NCI-H226 (cell line): Measurements from ENCODE around the gene SEMA6B.

Source experiments
- DNase-seq: peaks from one replicate; pipeline ENCODE4 v3.0.0-alpha.2; 2015

The SEMA6B gene

DNA sequence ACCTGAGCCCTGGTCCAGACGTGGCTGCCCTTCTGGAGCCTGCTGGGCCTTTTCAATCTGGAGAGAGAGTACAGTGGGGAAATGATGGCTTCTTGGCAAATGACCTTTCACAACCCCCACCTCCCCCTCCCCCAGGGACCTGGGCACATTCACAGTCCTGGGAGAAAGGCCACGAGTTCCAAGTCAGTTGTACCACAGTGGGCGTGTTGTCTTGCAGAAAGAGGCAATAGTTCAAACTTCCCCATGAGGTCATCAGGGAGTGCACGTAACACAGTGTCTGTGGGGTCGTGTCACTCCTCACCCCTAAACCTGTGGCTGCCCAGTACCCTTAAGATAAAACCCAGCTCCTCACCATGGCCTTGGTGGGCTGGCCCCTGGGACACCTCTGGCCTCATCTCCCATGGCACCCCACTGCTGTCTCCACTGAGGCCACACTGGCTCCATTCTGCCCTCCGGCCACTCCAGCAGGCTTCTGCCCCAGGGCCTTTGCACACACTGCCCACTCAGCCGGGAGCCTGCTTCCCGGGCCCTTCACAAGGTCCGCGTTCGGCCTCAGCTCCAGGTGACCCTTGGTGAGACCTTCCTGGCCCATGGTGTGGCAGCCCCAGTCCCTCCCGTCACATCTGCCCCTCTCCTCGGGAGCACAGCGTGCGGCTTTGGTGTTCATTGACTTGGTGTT, 54.5 kb downstream of the SEMA6B start:
- no peak for DNase-seq

DNA sequence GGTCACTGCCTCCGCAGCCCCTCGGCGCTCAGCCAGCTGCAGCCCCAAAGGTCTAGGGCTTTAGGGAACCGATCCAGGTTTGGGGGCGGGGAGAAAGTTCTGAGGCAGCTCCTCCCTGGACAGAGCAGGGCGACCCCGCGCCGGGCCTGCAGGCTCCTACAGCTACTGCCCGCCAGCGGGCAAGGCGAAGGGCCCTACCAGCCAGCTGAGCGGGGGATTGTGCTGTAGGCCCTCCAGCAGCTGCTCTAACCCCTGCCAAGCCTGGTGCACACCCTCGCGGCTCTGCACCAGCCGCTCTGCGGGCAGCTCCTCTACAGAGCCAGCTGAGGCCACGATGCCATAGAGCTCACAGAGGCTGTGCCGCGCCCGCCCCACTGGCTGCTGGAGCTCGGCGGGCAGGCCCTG, 55.2 kb downstream of the SEMA6B start:
- no peak for DNase-seq

DNA sequence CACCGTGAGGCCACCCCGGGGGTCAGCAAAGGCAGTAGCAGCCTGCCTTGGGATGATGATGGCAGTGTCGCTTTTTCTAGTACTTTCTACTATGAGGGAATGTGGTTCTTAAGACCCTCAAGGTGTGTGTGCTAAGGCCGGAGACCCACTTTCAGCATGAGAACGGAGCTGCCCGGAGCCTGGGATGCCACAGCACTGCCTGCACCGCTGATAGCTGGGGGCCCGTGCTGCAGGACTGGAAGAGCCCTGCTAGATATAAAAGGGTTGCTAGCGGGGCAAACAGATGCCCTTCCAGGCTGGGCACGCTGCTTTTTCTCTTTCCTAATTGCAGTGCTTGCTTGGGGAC, 55.7 kb downstream of the SEMA6B start:
- no peak for DNase-seq

DNA sequence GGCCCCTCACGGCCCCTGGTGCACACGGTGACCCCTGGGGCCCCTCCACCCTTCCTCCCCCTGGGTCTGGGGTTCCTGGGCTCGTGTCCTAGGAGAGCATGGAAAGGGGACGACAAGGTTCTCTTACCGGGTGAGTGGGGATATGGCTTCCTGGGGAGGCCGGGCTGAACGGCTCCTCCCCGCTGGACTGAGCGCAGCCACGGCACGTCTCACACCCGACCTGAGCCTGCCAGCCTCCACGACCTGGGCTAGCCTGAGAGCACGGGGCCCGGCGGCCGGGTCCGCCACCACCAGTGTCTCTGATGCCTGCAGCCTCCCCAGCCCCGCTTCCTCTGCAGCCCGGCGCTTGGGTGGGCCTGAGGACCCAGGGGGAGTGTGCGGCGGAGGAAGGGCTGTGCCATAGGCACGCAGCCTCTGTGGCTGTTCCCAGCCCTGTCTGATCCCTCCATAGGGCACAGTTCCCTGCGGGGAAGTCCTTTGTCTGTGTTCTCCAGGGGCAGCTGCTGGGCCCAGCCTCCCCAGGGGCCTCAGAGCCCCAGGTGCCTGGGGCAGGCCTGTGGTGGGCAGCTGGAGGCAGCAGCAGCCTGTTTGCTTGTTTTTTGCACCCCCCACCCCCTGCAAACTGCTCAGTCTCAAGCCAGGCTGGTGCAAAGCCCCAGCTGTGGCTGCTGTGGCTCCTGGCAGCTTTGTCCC, 56.2 kb downstream of the SEMA6B start:
- no peak for DNase-seq

DNA sequence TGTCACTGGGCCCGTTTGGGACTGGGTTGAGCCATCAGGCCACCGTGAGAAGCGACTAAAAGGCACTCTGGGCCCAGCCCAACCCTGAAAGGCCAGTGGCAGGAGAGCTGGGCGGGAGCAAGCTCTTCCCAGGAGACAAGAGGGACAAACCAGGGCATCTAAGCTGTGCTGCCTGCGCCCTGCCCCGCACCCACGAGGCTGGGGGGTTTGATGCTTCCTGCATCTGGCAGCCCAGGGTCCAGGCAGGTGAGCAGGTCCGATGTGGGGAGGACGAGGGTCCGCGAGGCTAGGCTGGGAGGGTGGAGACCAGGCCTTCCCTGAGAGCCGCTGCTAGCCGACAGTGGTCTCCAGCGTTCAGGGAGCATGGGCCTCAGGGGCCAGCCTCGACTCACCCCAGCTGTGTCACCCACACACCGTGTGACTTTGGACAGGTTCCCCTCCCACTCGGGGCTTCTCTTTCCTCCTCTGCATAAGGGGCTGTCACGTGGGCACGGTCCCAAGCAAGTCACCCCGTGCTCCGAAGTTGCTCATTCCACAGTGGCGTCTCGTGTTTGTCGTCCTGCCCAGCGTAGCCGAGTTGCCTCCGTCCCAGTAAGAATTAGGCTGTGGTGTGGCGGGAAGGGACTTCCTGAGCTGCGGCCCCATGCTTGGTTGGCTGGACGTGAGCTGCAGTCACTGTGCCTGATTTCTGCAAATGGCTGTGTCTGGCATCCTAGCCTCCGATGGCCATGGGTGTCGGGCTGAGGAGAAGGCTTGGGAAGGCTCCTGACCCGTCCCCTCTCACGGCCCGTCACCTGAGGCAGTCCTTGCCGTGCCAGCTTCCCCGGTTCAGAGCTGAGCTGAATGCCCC, 57.0 kb downstream of the SEMA6B start:
- DNase-seq: no peak

DNA sequence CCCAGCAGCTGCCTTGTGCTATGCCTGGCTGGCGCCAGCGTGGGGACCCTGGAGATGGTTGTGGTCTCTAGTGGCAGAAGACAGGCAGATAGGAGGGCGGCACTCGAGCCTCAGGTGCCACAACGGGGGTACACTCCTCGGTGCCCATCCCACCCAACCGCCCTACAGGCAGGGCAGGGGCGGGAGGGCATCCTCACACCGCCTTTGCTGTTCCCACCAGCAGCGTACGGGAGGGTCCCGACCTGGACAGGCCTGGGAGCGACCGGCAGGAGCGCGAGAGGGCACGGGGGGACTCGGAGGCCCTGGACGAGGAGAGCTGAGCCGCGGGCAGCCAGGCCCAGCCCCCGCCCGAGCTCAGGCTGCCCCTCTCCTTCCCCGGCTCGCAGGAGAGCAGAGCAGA, 57.8 kb downstream of the SEMA6B start:
- DNase-seq: no peak

DNA sequence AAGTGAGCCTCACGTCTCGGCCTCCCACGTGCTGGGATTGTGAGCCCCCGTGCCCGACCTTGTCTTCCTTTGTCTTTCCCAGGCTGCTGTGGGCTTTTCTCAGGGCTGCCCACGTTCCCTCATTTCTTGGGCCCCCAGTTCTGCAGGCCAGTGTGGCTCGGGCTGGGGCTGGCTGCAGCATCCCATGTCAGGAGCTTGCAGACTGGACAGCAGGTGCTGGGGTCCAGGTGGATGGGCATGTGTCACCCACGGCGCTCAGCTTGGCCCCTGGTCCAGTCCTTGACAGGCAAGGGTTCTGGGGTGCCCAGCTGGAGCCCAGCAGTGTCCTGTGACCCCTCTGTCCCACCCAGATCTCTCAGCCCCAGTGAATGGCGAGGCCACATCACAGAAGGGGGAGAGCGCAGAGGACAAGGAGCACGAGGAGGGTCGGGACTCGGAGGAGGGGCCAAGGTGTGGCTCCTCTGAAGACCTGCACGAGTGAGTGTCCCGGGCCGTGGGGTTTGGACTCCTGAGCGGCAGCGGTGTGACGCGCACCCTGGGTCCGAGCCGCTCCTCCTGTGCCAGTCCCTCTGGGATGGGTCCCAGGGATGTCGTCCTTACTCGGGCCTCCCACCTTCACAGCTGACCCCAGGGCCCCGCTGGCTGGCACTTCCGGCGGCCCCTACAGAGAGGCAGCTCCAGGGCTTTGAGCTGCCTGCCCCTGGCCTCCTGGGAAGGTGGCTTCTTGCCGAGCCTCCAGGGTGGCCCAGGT, 58.5 kb downstream of the SEMA6B start:
- DNase-seq: no peak

DNA sequence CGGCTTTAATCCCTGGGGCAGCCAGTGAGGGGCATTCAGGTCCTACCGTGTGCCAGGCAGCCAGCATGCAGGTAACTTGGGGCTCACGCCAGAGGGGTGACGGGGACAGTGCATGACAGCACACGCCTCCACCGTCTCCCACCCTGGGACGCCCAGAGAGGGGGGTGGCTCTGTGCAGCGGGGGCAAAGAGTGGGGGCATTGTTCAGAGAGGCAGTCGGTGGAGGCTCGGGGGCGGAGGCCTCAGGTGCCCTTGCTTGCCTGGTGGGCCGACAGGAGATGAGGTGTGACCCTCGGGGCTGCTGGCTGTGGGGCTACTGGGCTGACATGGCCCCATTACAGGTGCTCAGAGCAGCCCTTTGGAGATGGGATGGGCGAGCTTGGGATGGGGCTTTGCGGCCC, 59.6 kb downstream of the SEMA6B start:
- DNase-seq: no peak

DNA sequence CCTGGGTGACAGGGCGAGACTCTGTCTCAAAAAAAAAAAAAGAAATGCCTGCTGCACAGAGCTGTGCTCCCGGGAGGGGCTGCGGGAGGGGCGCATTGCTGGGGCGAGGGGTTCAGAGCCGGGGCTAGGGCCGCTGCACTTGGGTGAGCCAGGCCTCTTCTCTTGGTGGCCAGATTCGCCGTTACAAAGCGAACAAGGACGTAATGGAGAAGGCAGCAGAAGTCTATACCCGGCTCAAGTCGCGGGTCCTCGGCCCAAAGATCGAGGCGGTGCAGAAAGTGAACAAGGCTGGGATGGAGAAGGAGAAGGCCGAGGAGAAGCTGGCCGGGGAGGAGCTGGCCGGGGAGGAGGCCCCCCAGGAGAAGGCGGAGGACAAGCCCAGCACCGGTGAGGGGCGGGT, 60.2 kb downstream of the SEMA6B start:
- DNase-seq: no peak

DNA sequence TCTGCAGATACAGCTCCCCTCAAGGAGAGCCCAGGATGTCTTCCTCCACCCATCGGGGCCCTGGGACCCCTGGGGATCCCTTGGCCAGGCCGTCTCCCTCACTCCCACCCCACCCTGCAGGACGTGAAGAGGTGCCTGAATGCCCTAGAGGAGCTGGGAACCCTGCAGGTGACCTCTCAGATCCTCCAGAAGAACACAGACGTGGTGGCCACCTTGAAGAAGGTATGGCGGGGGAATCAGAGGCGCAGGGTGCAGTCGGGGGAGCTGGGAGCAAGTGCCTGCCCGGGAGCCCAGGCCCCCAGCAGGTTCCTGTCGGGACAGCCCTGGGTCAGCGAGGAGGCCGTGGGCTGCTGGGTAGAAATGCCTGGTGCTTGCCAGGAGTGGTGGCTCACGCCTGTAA, 60.8 kb downstream of the SEMA6B start:
- no peak for DNase-seq

DNA sequence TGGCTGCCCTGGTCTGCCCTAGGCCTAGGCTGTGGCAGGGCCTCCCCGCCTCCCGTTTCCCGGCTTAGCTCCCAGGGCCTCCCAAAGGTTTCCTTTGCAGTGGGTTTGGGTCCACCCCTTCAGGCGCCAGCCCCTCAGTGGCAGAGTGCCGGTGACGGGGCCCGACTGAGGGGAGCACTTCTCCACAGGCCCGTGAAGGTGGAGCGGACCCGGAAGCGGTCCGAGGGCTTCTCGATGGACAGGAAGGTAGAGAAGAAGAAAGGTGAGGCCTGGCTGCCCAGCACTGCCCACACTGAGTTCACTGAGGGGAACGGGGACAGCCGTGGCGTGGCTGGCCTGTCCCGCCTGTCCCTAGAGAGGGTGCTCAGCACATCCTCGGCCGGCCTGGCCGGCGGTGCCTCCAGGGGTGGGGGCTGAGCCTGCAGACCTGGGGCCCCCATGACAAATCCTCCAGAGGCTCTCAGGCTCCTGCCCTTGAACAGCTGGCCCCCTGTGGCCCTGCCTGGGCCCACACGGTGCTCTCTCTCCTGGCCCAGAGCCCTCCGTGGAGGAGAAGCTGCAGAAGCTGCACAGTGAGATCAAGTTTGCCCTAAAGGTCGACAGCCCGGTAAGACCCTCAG, 61.6 kb downstream of the SEMA6B start:
- no peak for DNase-seq

DNA sequence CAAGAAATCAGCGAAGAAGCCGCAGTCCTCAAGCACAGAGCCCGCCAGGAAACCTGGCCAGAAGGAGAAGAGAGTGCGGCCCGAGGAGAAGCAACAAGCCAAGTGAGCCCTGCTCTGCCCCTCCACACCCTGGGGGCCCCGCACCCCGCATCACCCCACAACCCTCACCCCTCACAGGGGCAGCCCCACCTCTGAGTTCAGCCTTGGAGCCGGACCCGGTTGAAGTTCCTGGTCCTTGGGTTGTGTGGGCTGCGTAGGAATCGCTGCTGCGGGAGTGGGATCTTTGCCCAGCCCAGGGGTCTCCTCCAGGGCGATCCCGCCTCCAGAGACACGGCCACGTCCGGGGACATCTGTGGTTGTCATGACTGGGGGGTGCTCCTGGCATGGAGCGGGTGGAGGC, 63.2 kb downstream of the SEMA6B start:
- no peak for DNase-seq

DNA sequence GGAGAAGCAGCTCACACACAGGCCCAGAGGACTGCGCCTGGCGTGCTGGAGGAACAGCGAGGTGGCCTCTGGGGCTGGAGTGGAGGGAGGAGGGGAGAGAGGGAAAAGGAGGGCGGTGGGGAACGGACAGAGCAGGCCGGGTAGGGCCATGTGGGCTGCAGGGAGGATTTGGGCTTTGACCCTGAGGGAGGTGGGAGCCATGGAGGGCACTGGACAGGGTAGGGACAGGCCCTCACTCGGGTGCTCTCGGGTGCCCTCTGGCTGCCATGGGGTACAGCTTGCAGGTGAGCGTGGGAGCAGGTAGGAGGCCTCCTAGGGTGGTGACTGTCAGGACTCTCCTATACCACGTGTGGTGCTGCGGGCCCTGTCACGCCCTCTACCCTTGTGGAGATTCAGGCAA, 64.0 kb downstream of the SEMA6B start:
- DNase-seq: no peak

DNA sequence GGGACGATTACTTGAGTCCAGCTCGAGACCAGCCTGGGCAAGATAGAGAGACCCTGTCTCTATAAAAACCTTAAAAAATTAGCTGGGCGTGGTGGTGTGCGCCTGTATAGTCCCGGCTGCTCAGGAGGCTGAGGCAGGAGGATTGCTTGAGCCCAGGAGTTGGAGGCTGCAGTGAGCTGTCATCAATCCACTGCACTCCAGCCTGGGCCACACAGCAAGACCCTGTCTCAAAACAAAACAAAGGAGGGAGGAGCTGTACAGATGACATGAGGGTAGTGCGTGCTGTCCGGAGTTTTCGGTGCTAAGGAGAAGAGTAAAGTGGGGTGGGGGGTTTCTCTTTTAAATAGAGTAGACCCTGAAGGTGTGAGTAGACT, 64.8 kb downstream of the SEMA6B start:
- DNase-seq: no peak

DNA sequence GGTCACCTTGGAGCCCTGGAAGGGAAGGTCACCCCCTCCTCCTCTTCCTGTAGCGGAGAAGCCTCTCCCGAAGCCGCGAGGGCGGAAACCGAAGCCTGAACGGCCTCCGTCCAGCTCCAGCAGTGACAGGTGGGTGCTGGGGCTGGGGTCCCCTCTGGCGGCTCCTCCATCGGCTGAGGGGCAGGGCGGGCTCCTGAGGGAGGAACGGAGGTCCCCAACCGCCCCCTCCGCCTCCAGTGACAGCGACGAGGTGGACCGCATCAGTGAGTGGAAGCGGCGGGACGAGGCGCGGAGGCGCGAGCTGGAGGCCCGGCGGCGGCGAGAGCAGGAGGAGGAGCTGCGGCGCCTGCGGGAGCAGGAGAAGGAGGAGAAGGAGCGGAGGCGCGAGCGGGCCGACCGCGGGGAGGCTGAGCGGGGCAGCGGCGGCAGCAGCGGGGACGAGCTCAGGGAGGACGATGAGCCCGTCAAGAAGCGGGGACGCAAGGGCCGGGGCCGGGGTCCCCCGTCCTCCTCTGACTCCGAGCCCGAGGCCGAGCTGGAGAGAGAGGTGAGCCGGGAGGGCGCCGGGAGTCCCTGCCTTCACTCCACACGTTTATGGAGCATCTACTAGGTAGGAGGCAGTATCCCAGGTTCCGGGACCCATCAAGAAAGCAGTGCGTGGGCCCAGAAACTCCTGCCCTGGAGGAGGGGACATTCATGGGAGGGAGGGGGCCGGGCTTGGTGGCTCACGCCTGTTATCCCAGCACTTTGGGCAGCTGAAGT, 65.4 kb downstream of the SEMA6B start:
- no peak for DNase-seq

DNA sequence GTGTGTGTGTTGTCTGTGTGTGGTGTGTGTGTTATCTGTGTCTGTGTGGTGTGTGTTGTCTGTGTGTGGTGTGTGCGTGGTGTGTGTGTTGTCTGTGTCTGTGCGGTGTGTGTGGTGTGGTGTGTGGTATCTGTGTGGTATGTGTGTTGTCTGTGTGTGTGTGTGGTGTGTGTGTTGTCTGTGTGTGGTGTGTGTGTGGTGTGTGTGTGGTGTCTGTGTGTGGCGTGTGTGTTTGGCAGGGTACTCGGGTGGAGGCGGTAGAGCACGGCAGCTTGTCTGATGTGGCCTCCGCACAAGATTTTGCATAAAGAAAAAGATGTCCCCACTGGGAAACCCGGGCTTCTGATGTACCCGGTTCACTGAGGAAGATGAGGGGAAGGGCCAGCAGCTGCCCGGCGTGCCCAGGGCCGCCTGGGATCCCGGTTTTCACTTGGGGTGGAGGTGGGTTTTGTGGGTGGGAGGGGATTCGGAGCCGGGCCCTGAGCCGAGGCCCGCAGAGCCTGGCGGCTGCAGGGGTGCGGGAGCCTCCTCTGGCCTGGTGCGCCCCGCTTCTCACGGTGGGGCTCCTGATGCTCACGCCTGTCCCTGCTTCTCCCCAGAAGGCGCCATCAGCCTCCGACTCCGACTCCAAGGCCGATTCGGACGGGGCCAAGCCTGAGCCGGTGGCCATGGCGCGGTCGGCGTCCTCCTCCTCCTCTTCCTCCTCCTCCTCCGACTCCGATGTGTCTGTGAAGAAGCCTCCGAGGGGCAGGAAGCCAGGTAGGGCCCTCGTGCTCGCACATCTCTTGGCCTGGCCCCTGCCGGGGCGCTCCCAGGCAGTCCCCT, 66.2 kb downstream of the SEMA6B start:
- DNase-seq: no peak
